Activated CD8-positive, alpha-beta memory T cell treated with anti-CD3 and anti-CD28 coated beads, Interleukin-2, amount 50 U/mL, for 24 hours (primary cell): ENCODE data around the gene KIF1C.
"Not testable (repeated sequence)": the region's sequence is repeated elsewhere in the genome, so short reads cannot be mapped to it uniquely, and the experiment has no call there.

Experiments used
- DNase-seq: peaks from one replicate; pipeline ENCODE4 v3.0.0-alpha.2; 2020; ENCODE audit errors: extremely low read depth

KIF1C gene

DNA sequence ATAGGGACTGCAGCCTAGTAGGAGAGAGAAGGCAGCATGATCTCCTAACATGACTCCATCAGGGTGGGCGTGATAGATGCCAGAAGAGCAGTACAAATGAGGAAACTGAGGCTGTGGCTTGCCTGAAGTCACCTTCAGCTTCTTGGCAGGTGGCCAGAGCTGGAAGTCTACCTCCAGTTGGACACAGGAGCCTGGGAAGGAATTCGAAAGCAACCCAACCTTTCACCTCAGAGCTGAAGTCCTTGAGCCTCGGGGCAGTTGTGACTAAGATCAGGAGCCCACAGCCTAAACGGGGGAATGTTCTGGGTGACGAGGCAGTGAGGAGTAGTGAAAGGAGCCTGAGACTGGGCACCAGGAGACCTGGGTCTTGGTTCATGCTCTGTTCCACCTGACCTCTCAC, 46.9 kb downstream of the KIF1C start:
- no peak for DNase-seq

DNA sequence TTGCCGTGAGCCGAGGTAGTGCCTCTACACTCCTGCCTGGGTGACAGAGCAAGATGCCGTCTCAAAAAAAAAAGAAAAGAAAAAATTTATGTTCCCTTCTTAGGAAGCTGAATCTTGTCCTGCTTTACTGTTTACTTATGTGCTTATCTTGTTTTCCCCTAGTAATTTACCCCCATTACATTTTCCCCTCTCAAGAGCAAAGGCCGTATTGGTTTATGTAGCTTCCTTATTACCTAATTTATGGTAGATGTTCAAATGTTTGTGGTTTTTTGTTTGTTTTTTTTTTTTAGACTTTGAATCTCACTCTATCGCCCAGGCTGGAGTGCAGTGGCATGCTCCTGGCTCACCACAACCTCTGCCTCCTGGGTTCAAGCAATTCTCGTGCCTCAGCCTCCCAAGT, 47.7 kb downstream of the KIF1C start:
- no peak for DNase-seq

DNA sequence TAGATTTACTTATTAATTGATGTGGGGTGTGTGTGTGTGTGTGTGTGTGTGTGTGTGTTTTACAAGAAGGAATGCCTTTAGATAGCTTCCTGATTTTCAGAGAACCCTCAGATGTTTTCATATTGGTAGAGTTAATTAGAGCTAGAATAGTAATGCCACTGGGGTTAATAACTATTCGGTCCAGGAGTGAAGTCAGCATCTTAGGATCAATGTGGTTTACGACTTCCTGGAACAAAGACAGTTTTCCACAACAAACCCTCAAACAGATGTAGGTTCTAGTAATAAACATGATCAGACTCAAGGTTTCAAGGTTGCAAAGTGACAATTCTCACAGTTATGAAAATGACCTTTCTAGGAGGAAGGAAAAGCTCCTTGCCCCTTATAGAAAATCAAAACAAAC, 49.7 kb downstream of the KIF1C start:
- DNase-seq = no peak

DNA sequence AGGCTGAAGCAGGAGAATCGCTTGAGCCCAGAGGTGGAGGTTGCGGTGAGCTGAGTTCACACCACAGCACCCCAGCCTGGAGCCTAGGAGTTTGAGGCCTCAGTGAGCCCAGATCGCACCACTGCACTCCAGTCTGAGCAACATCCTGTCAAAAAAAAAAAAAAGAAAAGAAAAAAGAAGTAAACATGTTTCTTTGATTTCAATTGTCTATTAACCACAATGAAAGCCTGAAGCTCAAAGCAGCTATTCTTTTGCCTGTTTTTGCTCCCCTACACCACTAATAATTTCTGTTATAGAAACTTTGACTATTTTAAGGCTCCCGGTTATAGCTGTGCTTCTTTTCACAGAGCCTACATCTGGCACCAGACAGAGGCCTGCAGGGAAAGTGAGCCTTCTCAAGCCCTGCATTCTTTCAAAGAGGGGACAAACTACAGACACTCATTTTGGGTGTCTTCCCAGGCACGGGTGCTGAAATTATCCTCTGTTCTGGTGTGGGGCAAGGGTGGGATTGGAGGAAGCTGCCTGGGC, 51.6 kb downstream of the KIF1C start:
- DNase-seq = no peak

DNA sequence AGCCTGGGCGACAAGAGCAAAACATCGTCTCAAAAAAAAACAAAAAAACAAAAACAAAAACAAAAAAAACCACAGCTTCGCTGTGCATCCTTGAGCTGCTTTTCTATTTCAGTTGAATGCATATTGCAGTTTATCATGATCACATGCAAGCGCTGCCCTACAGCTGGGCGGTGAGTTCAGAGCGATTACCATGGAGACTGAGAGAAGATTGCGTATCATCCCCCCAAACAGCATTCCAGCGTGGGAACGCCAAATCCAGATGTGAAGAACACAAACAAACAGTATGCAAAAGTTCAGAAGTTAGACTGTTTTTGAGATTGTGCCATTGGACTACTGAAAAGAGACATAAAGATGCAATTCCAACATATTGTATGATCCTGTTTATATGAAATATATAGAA, 52.5 kb downstream of the KIF1C start:
- DNase-seq = no peak

DNA sequence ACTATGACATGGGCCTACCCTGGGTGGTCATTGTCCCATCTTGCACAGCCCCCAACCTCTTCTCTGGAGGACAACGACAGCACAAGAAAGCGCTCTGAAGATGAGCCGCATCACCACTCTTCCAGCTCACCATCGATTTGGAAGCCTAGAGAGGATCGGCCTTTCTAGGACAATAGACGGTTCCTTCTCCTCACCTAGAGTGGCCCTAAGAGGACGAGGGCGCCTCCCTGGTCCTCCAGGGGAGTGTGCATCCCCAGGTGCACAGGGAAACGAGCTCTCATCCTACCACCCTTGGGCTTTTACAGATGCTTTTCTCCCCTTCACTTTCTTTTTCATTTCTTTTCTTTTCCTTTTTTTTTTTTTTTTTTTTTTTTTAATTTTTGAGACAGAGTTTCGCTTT, 57.8 kb downstream of the KIF1C start:
- DNase-seq = no peak

DNA sequence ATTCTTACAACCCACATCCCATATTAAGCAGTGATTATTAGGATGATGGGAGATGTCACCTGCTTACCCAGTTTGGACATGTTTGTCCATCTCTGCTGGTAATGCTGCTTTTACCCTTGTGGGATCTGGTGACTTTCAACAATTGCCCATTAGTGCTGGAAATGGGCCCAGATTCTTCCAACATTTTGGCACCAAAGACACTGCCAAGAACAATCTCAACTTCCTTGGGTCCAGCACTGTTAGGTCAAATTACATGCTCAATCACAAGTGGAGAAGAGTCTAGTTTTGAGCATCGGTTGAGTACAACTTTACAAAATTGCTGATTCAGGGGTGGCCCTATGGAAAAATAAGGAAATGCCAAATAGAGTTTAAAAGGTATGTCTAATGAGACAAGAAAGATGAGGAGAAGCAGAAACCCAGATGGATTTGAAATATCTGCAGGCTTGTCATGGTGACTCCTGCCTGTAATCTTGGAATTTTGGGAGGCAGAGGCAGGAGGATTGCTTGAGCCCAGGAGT, 67.5 kb downstream of the KIF1C start:
- no peak for DNase-seq

DNA sequence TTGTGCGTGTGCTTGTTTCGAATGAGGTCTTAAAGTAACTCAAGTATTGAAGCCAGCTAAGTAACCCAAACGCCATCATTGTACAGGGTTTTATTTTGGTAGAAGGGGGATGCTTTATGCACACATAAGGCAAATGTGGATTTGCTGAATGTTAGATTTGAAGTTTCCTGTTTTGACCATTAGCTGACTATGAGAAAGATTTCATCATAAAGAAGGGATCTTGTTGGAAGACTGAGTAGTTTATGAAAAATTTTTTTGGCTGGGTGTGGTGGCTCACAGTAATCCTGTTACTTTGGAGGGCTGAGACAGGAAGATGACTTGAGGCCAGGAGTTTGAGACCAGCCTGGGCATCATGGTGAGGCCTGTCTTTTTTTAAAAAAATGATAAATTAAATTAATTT, 70.5 kb downstream of the KIF1C start:
- DNase-seq = no peak

DNA sequence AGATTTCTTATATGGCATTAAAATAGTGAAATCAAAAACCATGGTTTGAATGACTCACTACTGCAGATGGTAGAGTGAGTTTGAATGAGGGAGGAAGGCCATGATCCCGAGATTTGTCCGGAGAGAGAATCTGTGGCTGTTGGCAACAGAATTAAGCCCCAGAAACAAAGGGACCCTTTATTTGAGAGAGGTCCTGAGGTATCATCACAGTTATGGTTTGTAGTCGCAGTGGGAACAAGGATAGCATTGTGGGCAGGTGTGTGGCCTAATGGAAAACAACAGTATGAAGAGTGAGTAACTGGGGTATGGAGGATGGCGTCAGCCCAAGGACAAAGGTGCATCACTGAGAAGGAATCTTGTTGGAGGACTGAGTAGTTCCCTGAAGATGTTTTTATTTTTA, 72.0 kb downstream of the KIF1C start:
- no peak for DNase-seq

DNA sequence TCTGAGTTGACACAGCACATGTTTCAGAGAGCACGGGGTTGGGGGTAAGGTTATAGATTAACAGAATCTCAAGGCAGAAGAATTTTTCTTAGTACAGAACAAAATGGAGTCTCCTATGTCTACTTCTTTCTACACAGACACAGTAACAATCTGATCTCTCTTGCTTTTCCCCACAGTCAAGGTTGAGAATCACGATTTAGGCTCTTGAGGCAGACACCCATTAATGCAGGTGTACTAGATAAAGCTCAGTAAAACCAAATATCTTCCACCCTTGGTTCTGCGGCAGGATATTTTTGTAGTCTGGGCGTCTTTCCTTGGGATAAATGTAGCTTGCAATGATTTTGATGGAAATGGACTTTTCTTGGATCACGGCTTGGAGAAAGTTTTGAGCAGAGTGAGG, 77.7 kb downstream of the KIF1C start:
- not testable (repeated sequence) for DNase-seq

DNA sequence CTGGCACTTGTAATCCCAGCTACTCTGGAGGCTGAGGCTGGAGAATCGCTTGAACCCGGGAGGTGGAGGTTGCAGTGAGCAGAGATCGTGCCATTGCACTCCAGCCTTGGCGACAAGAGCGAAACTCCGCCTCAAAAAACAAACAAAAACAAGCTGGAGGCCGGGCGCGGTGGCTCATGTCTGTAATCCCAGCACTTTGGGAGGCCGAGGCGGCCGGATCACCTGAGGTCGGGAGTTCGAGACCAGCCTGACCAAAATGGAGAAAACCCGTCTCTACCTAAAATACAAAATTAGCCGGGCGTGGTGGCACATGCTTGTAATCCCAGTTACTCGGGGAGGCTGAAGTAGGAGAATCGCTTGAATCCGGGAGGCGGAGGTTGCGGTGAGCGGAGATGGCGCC, 79.5 kb downstream of the KIF1C start:
- not testable (repeated sequence) for DNase-seq

DNA sequence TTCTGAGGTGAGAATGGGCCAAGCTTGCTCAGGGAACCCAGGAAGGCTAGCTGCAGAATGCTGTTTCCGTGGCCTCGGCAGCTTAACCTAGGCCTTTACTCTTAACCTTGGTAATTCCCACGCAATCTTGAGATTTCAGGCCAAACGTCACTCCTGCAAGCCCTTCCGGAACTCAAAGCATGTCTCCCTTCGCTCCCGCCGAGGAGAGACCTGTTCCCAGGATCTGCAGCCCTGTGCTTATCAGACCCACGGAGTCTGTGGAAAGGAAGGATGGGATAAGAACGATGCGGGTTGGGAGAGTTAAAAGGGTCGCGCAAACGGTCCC, 80.0 kb downstream of the KIF1C start:
- DNase-seq = no peak
